ENCODE measurements around the gene DHRS2.

DNA sequence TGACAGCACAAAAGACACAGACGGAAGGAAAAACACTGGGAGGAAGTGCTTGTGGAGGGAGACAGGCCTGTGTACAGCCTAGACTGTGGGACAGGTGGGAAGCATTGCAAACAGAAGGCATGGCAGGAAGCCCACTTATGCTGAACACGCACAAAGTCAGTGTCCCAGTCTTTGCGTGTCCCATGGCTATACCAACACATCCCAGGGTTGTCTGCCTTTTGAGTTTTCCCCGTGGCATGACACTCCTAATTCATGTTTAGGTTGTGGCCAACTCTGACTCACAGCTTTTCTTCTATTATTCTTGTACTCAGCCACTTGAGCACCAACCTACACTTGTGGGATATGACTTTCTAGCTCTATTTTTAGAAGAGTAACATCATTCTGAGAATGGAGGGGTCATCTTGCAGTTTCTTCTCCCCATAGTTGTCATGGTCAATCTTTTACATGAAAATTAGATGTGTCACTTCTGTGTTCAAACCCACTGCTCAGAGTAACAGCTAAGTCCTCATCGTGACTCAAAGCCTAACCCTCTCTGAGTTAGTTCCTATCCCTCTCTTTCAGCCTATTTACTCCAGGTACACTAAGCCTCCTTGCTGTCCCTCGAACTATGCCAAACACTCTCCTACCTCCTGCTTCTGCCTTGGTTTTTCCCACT is 30.1 kb upstream of the DHRS2 start:
- TF ChIP-seq, protein P1, sequence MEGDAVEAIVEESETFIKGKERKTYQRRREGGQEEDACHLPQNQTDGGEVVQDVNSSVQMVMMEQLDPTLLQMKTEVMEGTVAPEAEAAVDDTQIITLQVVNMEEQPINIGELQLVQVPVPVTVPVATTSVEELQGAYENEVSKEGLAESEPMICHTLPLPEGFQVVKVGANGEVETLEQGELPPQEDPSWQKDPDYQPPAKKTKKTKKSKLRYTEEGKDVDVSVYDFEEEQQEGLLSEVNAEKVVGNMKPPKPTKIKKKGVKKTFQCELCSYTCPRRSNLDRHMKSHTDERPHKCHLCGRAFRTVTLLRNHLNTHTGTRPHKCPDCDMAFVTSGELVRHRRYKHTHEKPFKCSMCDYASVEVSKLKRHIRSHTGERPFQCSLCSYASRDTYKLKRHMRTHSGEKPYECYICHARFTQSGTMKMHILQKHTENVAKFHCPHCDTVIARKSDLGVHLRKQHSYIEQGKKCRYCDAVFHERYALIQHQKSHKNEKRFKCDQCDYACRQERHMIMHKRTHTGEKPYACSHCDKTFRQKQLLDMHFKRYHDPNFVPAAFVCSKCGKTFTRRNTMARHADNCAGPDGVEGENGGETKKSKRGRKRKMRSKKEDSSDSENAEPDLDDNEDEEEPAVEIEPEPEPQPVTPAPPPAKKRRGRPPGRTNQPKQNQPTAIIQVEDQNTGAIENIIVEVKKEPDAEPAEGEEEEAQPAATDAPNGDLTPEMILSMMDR (optimal IDR thresholded peaks at IDR 0.05 in 1 of 3, IDR thresholded peaks at IDR 0.05 in 1 of 3, conservative IDR thresholded peaks at IDR 0.05 in 1 of 3; ENCODE audit: extremely low read depth in 1 of 3, insufficient read depth in 2 of 3, low read length in 3 of 3), result no peak
- no peak for TF ChIP-seq EZH2 (IDR thresholded peaks at IDR 0.05; ENCODE audit: low read length)

Measured in keratinocyte (primary cell).